Measurements from ENCODE around the gene LTBR.

Gene LTBR

GRCh38 chr12:6374028-6374785 lies 9.8 kb upstream of the LTBR start:
- no peak for DNase-seq (ENCODE audit: low read depth in 1 of 2, low spot score in 1 of 2)
- no peak for TF ChIP-seq JUND (IDR thresholded peaks at IDR 0.05; ENCODE audit: low read depth)
- in situ Hi-C loops (cut with HindIII; ENCODE audit: low pct_unique_long_range_greater_than_20kb, low sequenced_read_pairs): no loop called here

DNA sequence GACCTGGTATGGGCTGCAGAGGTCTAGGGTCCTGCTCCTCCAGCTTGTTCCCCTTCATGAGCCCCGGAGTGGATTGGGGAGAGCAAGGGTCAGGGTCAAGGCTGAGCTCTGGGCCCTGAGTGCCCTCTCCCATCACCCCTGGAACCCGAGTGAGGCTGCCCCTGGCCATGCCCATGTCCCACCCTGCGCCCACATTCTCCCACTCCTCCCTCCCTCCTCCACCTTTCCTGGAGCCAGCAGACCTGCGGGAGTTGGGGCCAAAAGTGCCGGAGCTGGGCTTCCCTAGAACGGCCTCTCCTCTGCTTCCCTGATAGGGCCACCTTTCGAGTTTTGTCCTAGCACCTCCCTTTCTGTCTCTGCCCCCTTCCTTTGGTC lies 9.2 kb upstream of the LTBR start:
- no peak for TF ChIP-seq JUND (IDR thresholded peaks at IDR 0.05; ENCODE audit: low read depth)
- in situ Hi-C loops (cut with HindIII; ENCODE audit: low pct_unique_long_range_greater_than_20kb, low sequenced_read_pairs): no loop called here
- DNase-seq (ENCODE audit: low read depth in 1 of 2, low spot score in 1 of 2): no peak

- in situ Hi-C loops (cut with HindIII; ENCODE audit: low pct_unique_long_range_greater_than_20kb, low sequenced_read_pairs): no loop called here
- DNase-seq (ENCODE audit: low read depth in 1 of 2, low spot score in 1 of 2): peak; percentile 29 to 89
- no peak for TF ChIP-seq JUND (IDR thresholded peaks at IDR 0.05; ENCODE audit: low read depth)
Measured at GRCh38 chr12:6375269-6376078, 8.5 kb upstream of the LTBR start, which contains the start of gene SCNN1A. SCNN1A (minus strand) TSS chr12:6375563; CDS start chr12:6374783, 780 bp downstream.

DNA sequence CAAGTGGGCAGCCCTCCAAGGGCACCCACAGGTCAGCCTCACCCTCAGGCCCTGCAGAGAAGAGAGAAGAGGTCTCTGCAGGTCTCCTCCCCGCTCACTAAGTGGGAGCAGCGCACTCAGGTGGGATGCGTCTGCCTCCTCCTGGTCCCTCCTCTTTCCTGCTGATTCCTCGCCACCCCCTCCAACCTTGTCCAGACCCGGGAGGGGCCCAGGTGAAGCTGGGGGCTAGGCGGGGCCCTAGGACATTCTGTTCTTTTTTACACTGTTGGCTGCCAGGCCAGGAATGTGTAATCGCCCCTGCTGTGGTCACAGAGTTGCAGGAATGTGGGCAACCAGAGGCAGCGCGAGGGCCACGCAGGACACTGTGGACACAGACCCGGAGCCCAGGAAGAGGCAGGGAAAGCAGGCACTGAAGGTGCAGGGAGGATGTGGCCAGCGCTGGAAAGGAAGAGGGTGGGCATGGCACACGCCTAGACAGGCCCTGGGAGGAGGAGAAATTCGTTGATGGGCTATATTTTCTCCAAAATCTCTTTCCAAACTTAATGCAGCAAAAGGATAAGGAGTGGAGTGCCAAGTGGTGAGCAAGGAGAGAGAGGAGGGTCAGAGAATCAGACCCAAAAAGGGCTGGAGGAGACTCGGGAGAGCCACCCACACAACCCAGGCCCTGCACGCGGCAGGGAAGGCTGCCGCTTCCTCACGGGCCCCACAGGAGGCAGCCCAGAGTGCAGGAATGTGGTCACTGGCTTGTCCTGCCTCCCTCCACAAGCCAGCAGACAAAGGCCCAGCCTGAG lies 7.7 kb upstream of the LTBR start:
- peak in 1 of 2 experiments; percentile 68 for DNase-seq (ENCODE audit: low read depth in 1 of 2, low spot score in 1 of 2)
- in situ Hi-C loops (cut with HindIII; ENCODE audit: low pct_unique_long_range_greater_than_20kb, low sequenced_read_pairs): no loop called here
- no peak for TF ChIP-seq JUND (IDR thresholded peaks at IDR 0.05; ENCODE audit: low read depth)

- no peak for DNase-seq (ENCODE audit: low read depth in 1 of 2, low spot score in 1 of 2)
- no peak for TF ChIP-seq JUND (IDR thresholded peaks at IDR 0.05; ENCODE audit: low read depth)
- in situ Hi-C loops (cut with HindIII; ENCODE audit: low pct_unique_long_range_greater_than_20kb, low sequenced_read_pairs): no loop called here
Measured at GRCh38 chr12:6376870-6377666, 6.9 kb upstream of the LTBR start.

DNA sequence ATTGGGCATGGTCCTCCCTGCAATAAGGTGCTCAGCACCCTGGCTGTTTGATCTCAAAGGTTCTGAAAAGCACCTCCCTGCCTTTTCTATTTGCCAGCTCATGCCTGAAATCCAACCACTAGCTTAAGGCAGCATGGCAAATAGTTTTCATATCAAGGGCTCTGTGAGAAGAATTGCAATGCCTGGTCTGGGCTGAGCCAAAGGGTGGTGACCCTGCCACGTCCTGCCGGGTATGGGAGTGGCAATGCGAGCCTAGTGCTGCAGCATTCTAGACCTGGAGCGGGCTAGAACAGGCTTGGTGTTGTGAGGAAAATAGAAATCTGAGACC lies 6.3 kb upstream of the LTBR start:
- TF ChIP-seq JUND (IDR thresholded peaks at IDR 0.05; ENCODE audit: low read depth): no peak
- in situ Hi-C loops (cut with HindIII; ENCODE audit: low pct_unique_long_range_greater_than_20kb, low sequenced_read_pairs): no loop called here
- peak in 1 of 2 experiments; percentile 65 for DNase-seq (ENCODE audit: low read depth in 1 of 2, low spot score in 1 of 2)

GRCh38 chr12:6378709-6379472 lies 5.1 kb upstream of the LTBR start:
- TF ChIP-seq JUND (IDR thresholded peaks at IDR 0.05; ENCODE audit: low read depth): no peak
- DNase-seq (ENCODE audit: low read depth in 1 of 2, low spot score in 1 of 2): no peak
- in situ Hi-C loops (cut with HindIII; ENCODE audit: low pct_unique_long_range_greater_than_20kb, low sequenced_read_pairs): no loop called here

DNA sequence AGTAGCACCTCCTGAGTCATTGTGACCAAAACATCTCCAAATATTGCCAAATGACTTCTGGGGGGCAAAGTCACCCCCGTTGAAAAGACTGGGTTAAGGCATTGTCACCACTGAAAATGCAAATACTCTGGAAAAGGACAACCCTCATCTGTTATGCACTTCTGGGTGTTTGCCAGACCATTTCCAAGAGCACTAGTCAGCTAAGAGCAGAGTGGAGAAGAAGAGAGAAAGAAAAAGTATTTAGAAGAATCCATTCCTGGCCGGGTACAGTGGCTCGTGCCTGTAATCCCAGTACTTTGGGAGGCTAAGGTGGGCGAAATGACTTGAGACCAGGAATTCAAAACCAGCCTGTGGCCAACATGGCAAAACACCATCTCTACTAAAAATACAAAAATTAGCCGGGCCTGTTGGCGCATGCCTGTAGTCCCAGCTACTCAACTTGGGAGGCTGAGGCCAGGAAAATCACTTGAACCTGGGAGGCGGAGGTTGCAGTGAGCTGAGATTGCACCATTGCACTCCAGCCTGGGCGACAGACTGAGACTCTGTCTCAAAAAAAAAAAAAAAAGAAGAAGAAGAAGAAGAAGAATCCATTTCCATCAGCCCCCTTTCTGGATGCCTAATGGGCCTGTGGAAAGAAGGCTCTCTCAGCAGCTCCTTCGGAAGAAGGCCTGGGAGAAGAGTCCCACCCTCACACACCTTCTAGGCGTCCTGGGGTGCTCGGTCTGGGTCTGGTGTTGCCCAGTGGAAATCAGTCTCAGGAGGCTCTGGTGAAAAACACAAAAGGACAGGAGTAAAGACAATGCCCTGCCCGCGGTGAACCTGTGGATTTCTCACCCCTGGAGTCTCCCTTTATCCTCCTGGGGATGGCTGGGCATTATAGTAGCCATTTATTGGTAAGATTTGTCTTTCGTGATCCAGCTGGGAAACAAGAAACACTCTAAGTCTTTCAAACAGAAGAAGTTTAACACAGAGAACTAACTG lies 3.5 kb upstream of the LTBR start:
- DNase-seq (ENCODE audit: low read depth in 1 of 2, low spot score in 1 of 2): no peak
- no peak for TF ChIP-seq JUND (IDR thresholded peaks at IDR 0.05; ENCODE audit: low read depth)
- in situ Hi-C loops (cut with HindIII; ENCODE audit: low pct_unique_long_range_greater_than_20kb, low sequenced_read_pairs): no loop called here

- no peak for TF ChIP-seq JUND (IDR thresholded peaks at IDR 0.05; ENCODE audit: low read depth)
- in situ Hi-C loops (cut with HindIII; ENCODE audit: low pct_unique_long_range_greater_than_20kb, low sequenced_read_pairs): no loop called here
- DNase-seq (ENCODE audit: low read depth in 1 of 2, low spot score in 1 of 2): no peak
Measured at GRCh38 chr12:6382371-6382770, 1.6 kb upstream of the LTBR start.

DNA sequence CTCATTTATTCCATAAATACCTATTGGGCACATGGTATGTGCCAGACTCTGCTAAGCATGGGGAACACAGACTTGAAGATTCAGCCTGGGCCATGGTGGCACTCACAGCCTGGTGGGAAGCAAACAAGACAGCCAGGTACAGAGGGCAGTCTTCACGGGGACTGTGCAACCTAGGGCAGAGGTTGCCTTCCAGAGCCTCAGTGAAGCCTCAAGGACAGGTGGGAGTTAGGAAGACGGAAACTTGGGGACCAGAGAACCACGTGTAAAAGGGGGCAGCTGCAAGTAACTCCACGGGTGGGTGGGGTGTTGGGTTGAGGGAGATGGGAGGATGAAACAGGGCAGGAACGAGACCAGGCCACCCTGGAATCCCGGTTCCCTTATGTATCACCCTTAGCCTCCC lies 980 bp upstream of the LTBR start:
- in situ Hi-C loops (cut with HindIII; ENCODE audit: low pct_unique_long_range_greater_than_20kb, low sequenced_read_pairs): no loop called here

More for the DNA sequence above, 980 bp upstream of the LTBR start:
- no peak for TF ChIP-seq JUND (IDR thresholded peaks at IDR 0.05; ENCODE audit: low read depth)
- no peak for DNase-seq (ENCODE audit: low read depth in 1 of 2, low spot score in 1 of 2)

Measured in T47D (cell line).